Esophagus muscularis mucosa (tissue), 4 donors: ENCODE measurements around the gene SCFD2. TPM values are rescaled to one million over a fixed set of nuclear protein-coding genes. Genes with fewer than 3 reads are reported as not detected.

Source experiments
- DNase-seq: peaks from one replicate; pipeline ENCODE4 v3.0.0-alpha.2; 2017; ENCODE audit errors: extremely low spot score
- H3K27ac ChIP-seq, 4 donors: fragments of 200-600 bp; sonication (generic); replicated peaks in 1 of 4; 1 replicate in 3 of 4; 2 replicates in 1 of 4; pipeline ENCODE4 v1.5.1; 2016 to 2019; ENCODE audit warnings: mild to moderate bottlenecking in 1 of 4
- H3K27me3 ChIP-seq, 4 donors: fragments of 200-600 bp; sonication (generic); one replicate each; pipeline versions ENCODE4 v1.5.1 to v1.6.0; 2016 to 2019
- H3K36me3 ChIP-seq, 4 donors: fragments of 200-600 bp; sonication (generic); one replicate each; pipeline ENCODE4 v1.5.1; 2016 to 2019
- H3K4me1 ChIP-seq, 4 donors: fragments of 200-600 bp; sonication (generic); one replicate each; pipeline ENCODE4 v1.5.1; 2016 to 2019
- H3K4me3 ChIP-seq, 4 donors: fragments of 200-600 bp; sonication (generic); 1 replicate in 2 of 4; 2 replicates in 2 of 4; pipeline ENCODE4 v1.5.1; 2016 to 2019; ENCODE audit warnings: mild to moderate bottlenecking in 4 of 4, moderate library complexity in 1 of 4
- H3K9me3 ChIP-seq, 4 donors: fragments of 200-600 bp; sonication (generic); 1 replicate in 3 of 4; 2 replicates in 1 of 4; pipeline ENCODE4 v1.5.1; 2016 to 2019
- EP300 ChIP-seq: sonication (generic); formaldehyde crosslinking; IDR thresholded peaks from one replicate; pipeline ENCODE4 v1.6.1; 2017; ENCODE audit warnings: antibody characterized with exemption
- POLR2A ChIP-seq: fragments of 450-650 bp; IDR thresholded peaks from one replicate; pipeline ENCODE4 v1.6.1; 2017; ENCODE audit warnings: antibody characterized with exemption, moderate library complexity, mild to moderate bottlenecking, low read depth
- POLR2AphosphoS5 ChIP-seq, 2 donors: sonication (generic); formaldehyde crosslinking; IDR thresholded peaks; one replicate each; pipeline ENCODE4 v1.6.1; 2017; ENCODE audit warnings: antibody characterized with exemption in 2 of 2
- WGBS: methylation state at CpG from one replicate; pipeline ENCODE4 v1.1.5; 2018; 5-methylcytosine and 5-hydroxymethylcytosine counted together
- intact Hi-C: fragments of 100-400 bp; cut with DNase I; formaldehyde crosslinking; loops from one replicate; pipeline ENCODE4 v1.15.1; 2023
- total RNA-seq, 4 donors: library from RNA; depleted of rRNA; stranded (reverse); fragments of >200 nt; gene quantifications; one replicate each; pipeline versions ENCODE4 v1.1.0 to v1.2.1, GENCODE V29; 2016
- TF ChIP-seq, protein P1 (sequence below), 3 experiments: fragments of 200-600 bp in 2 of 3; fragments of 450-650 bp in 1 of 3; sonication (generic) in 2 of 3; IDR thresholded peaks; one replicate each; pipeline ENCODE4 v1.5.1; 2017 to 2019; ENCODE audit warnings: antibody characterized with exemption in 3 of 3, mild to moderate bottlenecking in 2 of 3, moderate library complexity in 1 of 3

SCFD2 gene
- total RNA-seq, 4 donors from 2014 or later, result 10.0 to 15.7 (median 12.7) TPM

DNA sequence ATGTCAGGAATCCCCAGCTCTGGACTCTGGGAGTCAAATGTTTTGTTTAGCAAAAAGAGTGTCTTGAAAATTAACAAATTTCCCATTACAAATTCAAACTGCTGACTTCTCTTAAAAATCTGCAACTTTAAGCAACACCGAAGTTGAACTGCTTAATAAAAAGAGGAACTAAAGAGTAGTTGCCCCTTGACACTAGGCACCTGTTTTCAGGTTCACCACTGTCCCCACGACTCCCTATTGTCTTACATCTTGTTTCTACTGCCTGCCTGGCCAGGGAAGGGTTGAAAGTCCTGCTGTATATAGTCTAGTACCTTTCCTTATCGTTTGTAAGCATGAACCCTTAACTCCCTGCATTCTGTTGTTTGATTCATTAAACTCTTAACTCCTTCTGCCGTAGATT, 173.9 kb downstream of the SCFD2 start:
- intact Hi-C loops, result no loop called here
- Histone ChIP-seq H3K27me3 (no peaks in the 10 kb centered on the region), H3K9me3 (no peaks in the 10 kb centered on the region)

DNA sequence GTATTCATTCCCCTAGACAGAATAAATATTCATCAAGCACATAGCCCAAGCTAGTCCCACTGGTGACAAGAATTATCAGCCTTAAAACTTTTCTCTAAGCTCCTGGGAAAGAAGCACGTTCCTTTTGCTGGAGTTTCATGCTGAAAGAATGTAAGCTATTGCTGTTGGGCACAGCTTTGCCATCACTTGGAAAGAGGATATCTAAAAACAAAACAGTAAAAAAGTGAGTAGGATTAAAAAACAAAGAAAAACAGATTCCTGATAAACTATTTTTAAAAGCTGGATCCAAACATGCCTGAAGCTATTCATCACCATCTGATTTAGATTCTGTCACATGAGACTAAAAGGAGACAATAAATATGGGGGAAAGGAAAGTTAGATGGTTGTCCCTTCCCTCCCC, 176.8 kb downstream of the SCFD2 start:
- 55% methylated on average over 1 of the region's 1 CpG for WGBS
- no peak for TF ChIP-seq POLR2A
- TF ChIP-seq, protein P1, sequence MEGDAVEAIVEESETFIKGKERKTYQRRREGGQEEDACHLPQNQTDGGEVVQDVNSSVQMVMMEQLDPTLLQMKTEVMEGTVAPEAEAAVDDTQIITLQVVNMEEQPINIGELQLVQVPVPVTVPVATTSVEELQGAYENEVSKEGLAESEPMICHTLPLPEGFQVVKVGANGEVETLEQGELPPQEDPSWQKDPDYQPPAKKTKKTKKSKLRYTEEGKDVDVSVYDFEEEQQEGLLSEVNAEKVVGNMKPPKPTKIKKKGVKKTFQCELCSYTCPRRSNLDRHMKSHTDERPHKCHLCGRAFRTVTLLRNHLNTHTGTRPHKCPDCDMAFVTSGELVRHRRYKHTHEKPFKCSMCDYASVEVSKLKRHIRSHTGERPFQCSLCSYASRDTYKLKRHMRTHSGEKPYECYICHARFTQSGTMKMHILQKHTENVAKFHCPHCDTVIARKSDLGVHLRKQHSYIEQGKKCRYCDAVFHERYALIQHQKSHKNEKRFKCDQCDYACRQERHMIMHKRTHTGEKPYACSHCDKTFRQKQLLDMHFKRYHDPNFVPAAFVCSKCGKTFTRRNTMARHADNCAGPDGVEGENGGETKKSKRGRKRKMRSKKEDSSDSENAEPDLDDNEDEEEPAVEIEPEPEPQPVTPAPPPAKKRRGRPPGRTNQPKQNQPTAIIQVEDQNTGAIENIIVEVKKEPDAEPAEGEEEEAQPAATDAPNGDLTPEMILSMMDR (IDR thresholded peaks at IDR 0.05), result no peak
- TF ChIP-seq POLR2AphosphoS5 (IDR thresholded peaks at IDR 0.05), result no peak
- no peak for TF ChIP-seq EP300
- no peak overlapping the region for H3K27ac ChIP-seq
- H3K27me3 ChIP-seq, result no peaks in the 10 kb centered on the region
- H3K9me3 ChIP-seq, result no peaks in the 10 kb centered on the region
- H3K4me3 ChIP-seq, result no peak overlapping the region
- H3K36me3 ChIP-seq, result no peaks in the 10 kb centered on the region
- H3K4me1 ChIP-seq, result peaks cover 0 to 4% (median 0%) of the 10 kb centered on the region in 4 donors
- DNase-seq, result no peak
- intact Hi-C loops, result no loop called here

More for the DNA sequence above, 173.9 kb downstream of the SCFD2 start:
- peaks cover 0 to 4% (median 2%) of the 10 kb centered on the region in 4 donors for H3K4me1 ChIP-seq
- TF ChIP-seq EP300, result no peak
- TF ChIP-seq POLR2A, result no peak
- TF ChIP-seq, protein P1 (IDR thresholded peaks at IDR 0.05), result no peak
- TF ChIP-seq POLR2AphosphoS5 (IDR thresholded peaks at IDR 0.05), result no peak
- 86% methylated on average over 4 of the region's 4 CpGs for WGBS
- DNase-seq, result no peak
- H3K4me3 ChIP-seq, result no peak overlapping the region
- H3K36me3 ChIP-seq, result no peaks in the 10 kb centered on the region
- no peak overlapping the region for H3K27ac ChIP-seq

DNA sequence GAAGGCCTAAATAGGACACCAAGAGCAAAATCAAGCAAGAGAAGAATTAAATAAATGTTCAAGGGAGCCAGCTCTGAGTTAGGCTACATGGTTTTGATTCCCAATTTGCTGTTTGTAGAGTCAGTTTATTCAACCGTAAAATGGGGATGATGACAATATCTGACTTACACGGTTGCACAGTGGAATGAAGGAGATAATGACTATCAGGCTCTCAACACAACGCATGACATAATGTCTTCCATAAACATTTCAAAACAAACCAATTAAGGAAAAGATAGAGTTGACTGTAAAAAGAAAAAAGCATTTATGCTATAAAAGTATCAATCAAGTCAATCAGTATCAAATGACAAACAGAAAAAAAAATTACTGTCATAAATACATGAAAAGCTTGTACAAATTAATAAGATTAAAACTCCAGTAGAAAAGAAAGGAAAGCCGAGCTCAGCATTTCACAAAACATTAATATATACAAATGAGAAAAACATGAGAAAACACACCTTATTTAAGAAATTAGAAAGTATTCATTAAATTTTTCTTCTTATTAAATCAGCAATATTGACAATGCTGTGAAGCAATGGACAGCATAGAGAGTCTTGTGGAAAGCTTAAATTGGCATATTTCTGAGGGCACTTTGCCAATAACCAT, 179.0 kb downstream of the SCFD2 start:
- no peak overlapping the region for H3K4me3 ChIP-seq
- no peaks in the 10 kb centered on the region for H3K9me3 ChIP-seq
- TF ChIP-seq POLR2AphosphoS5 (IDR thresholded peaks at IDR 0.05), result no peak
- TF ChIP-seq POLR2A, result no peak
- TF ChIP-seq EP300, result no peak
- TF ChIP-seq, protein P1 (IDR thresholded peaks at IDR 0.05), result no peak
- intact Hi-C loops, result no loop called here
- H3K36me3 ChIP-seq, result no peaks in the 10 kb centered on the region
- 87% methylated on average over 4 of the region's 4 CpGs for WGBS
- no peak overlapping the region for H3K27ac ChIP-seq
- DNase-seq, result no peak
- peaks cover 0 to 4% (median 0%) of the 10 kb centered on the region in 4 donors for H3K4me1 ChIP-seq
- H3K27me3 ChIP-seq, result no peaks in the 10 kb centered on the region

DNA sequence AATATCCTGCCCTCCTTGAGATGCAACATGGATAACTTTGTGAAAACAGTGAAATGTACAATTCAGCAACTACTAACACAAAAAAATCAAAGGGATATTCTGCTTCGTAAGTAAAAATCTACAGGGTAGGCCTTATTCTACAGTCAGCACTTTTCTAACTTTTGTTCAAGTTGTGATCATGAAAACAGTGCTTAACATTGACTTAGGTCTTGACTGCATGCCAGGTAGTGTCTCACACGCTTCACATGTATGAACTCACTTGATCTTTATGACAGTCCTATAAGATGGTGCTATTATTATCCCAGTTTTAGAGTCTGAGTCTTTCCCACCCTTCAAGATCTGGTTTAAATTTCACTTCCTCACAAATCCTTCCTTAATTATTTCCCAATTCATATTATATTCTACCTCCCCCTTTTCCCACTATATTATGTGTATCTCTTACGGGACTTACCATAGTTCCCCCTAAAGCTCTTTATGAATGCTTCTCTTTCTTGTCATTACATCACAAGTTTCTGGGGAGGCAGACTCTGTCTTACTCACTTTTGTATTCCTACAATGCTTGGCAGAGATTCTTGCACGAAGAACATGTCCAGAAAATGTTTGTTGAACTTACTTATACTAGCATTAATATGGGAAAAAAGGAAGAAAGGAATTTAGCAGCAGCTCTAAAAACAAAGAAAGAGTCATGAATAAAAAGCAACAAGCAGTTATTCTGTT, 179.8 kb downstream of the SCFD2 start:
- intact Hi-C loops, result no loop called here
- Histone ChIP-seq H3K27ac (no peak overlapping the region), H3K4me3 (no peak overlapping the region)

More for the DNA sequence above, 179.8 kb downstream of the SCFD2 start:
- Histone ChIP-seq H3K36me3 (no peaks in the 10 kb centered on the region), H3K27me3 (no peaks in the 10 kb centered on the region), H3K4me1 (peaks cover 0 to 4% (median 0%) of the 10 kb centered on the region in 4 donors), H3K9me3 (no peaks in the 10 kb centered on the region)
- no peak for TF ChIP-seq POLR2A
- no peak for TF ChIP-seq EP300
- TF ChIP-seq, protein P1 (IDR thresholded peaks at IDR 0.05), result no peak
- no peak for TF ChIP-seq POLR2AphosphoS5 (IDR thresholded peaks at IDR 0.05)
- DNase-seq, result no peak
- 72% methylated on average over 4 of the region's 4 CpGs for WGBS
